GM10266 (cell line): ENCODE measurements around the gene FBXW9.
"Not testable (repeated sequence)": the region's sequence is repeated elsewhere in the genome, so short reads cannot be mapped to it uniquely, and the experiment has no call there.

Source experiments
- DNase-seq: peaks from one replicate; pipeline ENCODE4 v3.0.0; 2012; ENCODE audit errors: extremely low spot score
- TF ChIP-seq, protein P1 (sequence below): IDR thresholded peaks from 2 replicates; pipeline ENCODE4 v1.5.1; 2012; ENCODE audit warnings: mild to moderate bottlenecking, low read depth; ENCODE audit not compliant: control insufficient read depth, insufficient read depth; ENCODE audit errors: missing control alignments

The FBXW9 gene

DNA sequence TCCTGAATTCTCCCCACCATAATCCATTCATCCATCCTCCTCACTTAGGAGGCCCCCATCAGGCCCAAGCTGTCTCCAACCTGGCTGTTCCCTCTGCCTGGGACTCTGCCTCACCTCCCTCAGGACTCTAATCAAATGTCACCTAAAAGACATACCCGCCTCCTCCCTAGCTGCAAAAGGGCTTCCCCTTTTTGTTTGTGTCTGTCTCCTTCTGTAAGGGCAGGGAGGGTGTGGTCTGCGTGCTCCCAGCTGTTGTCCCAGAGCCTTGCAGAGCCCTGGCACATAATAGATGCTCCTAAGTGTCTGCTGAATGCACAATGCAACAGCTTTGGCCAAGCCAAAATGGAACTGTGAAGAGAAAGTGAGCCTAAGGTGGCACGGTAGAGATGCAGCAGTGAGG is 33.6 kb upstream of the FBXW9 start:
- TF ChIP-seq, protein P1, sequence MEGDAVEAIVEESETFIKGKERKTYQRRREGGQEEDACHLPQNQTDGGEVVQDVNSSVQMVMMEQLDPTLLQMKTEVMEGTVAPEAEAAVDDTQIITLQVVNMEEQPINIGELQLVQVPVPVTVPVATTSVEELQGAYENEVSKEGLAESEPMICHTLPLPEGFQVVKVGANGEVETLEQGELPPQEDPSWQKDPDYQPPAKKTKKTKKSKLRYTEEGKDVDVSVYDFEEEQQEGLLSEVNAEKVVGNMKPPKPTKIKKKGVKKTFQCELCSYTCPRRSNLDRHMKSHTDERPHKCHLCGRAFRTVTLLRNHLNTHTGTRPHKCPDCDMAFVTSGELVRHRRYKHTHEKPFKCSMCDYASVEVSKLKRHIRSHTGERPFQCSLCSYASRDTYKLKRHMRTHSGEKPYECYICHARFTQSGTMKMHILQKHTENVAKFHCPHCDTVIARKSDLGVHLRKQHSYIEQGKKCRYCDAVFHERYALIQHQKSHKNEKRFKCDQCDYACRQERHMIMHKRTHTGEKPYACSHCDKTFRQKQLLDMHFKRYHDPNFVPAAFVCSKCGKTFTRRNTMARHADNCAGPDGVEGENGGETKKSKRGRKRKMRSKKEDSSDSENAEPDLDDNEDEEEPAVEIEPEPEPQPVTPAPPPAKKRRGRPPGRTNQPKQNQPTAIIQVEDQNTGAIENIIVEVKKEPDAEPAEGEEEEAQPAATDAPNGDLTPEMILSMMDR, result no peak
- DNase-seq, result no peak

DNA sequence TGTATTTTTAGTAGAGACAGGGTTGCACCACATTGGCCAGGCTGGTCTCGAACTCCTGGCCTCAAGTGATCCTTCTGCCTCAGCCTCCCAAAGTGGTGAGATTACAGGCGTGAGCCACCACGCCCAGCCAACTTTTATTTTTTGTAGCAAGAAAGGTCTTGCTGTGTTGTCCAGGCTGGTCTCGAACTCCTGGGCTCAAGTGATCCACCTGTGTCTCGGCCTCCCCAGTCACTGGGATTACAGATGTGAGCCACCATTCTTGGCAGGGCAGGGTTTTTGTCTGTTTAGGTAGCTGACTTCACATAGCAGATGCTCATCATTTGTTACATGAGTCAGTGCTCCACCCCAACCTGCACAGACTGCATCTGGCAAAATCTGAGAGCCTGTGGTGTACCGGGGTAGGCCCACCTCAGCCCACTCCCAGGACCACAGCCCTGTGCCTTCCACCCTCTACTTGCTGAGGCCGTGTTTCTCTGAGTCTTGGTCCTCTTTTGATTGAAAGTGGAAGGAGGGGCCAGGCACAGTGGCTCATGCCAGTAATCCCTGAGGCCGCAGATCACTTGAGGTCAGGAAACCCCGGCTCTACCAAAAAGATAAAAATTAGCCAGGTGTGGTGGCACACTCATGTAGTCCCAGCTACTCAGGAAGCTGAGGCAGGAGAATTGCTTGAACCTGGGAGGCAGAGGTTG is 31.5 kb upstream of the FBXW9 start:
- DNase-seq, result no peak
- TF ChIP-seq, protein P1, result no peak

DNA sequence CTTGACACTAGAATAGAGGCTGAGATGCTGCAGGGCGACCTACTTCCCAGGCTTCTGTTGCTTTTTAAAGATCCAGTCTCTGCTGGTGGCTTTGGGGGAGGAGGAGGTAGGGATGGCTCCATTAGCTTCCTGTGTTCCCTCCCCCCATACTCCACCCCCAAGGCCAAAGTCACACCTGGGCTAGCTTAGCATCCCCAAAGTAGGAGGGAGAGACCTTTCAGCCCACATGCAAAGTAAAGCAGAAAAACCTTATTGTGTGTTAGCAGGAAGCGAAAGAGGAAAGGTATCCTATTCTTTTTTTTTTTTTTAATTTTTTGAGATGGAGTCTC is 30.5 kb upstream of the FBXW9 start:
- no peak for DNase-seq
- TF ChIP-seq, protein P1, result no peak

DNA sequence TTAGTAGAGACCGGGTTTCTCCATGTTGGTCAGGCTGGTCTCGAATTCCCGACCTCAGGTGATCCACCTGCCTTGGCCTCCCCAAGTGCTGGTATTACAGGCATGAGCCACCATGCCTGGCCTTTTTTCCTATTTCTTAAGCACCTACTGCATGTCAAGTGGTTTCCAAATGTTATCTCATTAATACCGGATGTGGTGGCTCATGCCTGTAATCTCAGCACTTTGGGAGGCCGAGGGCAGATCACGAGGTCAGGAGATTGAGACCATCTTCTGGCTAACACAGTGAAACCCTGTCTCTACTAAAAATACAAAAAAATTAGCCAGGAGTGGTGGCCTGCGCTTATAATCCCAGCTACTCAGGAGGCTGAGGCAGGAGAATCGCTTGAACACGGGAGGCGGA is 29.2 kb upstream of the FBXW9 start:
- not testable (repeated sequence) for DNase-seq

DNA sequence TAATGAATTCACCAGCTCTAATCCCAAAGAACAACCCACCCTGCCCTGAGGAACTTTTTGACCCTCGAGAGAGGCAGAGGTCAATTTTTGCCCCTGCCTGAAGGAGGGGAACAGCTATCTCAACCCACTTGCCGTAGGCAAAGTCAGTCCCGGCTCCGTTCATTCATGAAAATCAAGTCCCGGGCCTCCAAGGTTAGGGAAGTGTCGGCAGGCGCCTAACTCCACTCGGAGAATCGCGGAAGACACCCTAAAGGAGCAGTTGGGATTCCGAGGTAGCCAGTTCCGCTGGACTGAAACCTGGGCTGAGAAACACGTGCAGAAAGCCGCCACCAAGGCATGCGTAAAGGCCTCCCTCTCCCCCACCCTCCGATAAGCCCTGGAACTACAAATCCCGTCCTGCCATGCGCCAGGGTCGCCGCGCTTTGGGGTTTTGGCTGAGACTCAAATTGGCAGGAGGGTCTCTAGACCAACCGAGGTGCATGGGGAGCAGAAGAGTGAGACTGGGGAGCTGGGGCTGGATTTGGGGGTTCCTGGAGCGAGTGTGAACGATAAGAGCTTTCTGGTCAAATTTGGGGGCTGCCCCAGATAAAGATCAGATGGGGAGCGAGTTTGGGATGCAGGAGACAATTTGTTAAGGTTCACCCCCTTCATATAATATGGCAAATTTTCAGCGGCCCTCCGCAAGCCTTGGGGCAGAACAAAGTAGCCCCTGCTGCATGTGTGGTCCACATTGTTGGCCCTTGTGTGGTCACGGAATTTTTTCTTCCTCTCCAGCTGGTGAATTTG is 27.4 kb upstream of the FBXW9 start, which contains the start of gene TNPO2:
Gene TNPO2 (minus strand): TSS at position 292 of the 786 bp plus-strand sequence. CDS start 2,955 bp downstream, outside the sequence.
- peak; percentile 86 for DNase-seq
- TF ChIP-seq, protein P1, result no peak

DNA sequence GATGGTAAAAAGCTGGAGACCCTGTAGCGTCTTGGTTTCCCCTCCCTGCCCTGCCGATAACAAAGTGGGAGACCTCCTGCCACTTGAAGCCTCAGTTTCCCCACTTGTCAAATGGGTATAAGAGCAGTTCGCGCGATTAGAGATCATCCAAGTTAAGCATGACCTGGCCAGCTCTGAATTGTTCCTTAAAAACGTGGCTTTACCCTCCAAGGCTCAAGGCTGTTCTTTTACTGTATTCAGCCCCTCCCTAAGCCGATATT is 26.9 kb upstream of the FBXW9 start:
- TF ChIP-seq, protein P1, result no peak
- no peak for DNase-seq

DNA sequence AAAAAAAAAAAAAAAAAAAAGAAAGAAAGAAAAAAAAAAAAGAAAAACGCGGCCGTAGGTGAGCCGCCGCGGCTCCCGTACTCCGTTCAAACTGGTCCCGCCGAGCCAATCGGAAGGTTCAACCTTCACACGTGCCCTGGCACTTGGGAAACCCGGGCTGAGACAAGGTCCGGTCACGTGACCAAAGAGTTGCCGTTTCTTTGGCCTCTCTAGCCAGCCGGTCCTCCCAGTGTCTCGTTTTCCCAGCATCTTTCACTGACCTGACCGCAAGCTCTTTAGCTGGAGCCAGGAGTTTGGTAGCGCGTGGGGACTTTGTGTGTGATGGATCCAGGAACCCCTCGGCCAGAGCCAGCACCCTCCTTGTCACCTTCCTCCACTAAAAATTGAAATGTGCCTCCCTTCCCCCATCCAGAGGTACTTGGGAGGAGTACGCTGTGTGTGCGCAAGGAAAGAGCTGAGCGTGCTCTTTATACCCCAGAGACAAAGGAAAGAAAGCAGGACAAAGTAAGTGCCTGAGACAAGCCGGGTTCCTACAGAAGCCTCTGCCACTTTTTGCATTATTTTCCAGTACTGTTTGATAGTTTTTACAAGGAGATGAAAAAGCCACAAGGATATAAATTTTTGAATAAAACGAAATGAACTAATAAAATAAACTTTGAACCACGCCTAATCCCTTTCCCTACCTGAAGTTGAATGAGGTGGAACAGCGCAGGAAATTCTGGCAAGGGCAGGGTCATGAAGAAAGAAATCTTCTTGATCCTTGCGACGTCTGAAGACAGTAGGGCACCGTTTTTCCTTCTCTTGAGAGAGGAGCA is 26.3 kb upstream of the FBXW9 start:
- peak; percentile 99 for DNase-seq
- TF ChIP-seq, protein P1, result no peak
